GM23338 (cell line): ENCODE results near the gene MCTP1.

Source experiments
- CREB1 ChIP-seq: fragments of 250-450 bp; sonication (Bioruptor Pico); IDR thresholded peaks from 2 replicates; pipeline ENCODE4 v1.5.0; 2020; ENCODE audit warnings: low read depth, mild to moderate bottlenecking, moderate library complexity
- TF ChIP-seq, protein P1 (sequence below), 2 experiments: fragments of 200-600 bp in 1 of 2; sonication (generic) in 1 of 2; conservative IDR thresholded peaks; 2 replicates each; pipeline versions ENCODE4 v1.5.1 to v1.6.1; 2016 to 2017; ENCODE audit warnings: antibody characterized with exemption in 2 of 2, low read depth in 2 of 2, mild to moderate bottlenecking in 2 of 2, moderate library complexity in 1 of 2

DNA sequence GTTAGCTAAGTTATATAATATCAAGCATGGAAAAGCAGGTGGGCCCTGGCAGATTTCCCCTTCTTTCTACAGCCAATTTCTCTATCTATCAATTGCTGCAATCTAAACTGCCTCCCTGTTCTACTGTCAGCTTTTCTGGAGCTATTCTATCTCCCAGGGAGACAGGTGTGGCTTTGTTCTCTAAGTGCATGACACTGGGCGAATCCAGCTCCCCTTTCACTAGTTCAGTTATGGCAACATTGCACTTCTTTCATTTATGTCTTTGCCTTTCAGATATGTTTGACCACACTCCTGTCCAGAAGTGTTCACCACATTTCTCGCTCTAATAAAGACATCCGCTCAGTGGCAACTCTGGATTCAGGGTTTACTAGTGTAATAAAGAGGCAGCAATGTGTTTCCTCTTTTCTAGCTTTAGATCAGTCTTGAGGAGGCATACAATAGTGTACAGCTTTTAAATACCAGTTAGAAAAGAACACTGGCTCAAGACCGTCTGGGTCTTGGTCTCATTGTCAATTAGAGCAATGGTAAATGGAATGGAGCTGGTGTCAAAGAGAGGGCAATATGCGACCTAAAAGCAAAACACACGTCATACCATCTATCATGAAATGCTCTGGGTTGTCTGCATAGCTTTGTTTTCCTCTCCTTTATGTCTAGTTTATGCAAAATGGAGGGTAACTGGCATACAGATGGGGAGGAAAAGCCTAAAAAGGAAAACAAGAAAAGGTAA lies 469.4 kb downstream of the MCTP1 start:
- TF ChIP-seq CREB1: no peak
- TF ChIP-seq, protein P1, sequence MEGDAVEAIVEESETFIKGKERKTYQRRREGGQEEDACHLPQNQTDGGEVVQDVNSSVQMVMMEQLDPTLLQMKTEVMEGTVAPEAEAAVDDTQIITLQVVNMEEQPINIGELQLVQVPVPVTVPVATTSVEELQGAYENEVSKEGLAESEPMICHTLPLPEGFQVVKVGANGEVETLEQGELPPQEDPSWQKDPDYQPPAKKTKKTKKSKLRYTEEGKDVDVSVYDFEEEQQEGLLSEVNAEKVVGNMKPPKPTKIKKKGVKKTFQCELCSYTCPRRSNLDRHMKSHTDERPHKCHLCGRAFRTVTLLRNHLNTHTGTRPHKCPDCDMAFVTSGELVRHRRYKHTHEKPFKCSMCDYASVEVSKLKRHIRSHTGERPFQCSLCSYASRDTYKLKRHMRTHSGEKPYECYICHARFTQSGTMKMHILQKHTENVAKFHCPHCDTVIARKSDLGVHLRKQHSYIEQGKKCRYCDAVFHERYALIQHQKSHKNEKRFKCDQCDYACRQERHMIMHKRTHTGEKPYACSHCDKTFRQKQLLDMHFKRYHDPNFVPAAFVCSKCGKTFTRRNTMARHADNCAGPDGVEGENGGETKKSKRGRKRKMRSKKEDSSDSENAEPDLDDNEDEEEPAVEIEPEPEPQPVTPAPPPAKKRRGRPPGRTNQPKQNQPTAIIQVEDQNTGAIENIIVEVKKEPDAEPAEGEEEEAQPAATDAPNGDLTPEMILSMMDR (conservative IDR thresholded peaks at IDR 0.05; ENCODE audit: low read depth in 2 of 2): no peak
